HEK293 (cell line): ENCODE data around the gene CCDC187.

Experiments used
- EGR2 ChIP-seq: fragments of 450-650 bp; formaldehyde crosslinking; IDR thresholded peaks from 2 replicates; pipeline ENCODE4 v1.5.1; 2016; ENCODE audit warnings: low read depth, missing biosample characterization, missing genetic modification characterization
- GLI2 ChIP-seq: fragments of 450-650 bp; formaldehyde crosslinking; IDR thresholded peaks from 2 replicates; pipeline ENCODE4; 2017; ENCODE audit warnings: missing biosample characterization, missing genetic modification characterization, low read depth, borderline replicate concordance
- GLIS1 ChIP-seq: fragments of 450-650 bp; formaldehyde crosslinking; IDR thresholded peaks from 2 replicates; pipeline ENCODE4 v1.5.1; 2016; ENCODE audit warnings: missing biosample characterization, missing genetic modification characterization
- HOXA7 ChIP-seq: sonication (generic); formaldehyde crosslinking; IDR thresholded peaks from 2 replicates; pipeline ENCODE4 v1.8.1; 2022; ENCODE audit warnings: missing genetic modification reagents, borderline replicate concordance
- HOXD13 ChIP-seq: sonication (generic); formaldehyde crosslinking; IDR thresholded peaks from 2 replicates; pipeline ENCODE4 v1.8.0; 2022; ENCODE audit warnings: missing genetic modification reagents, borderline replicate concordance
- KLF8 ChIP-seq: fragments of 450-650 bp; formaldehyde crosslinking; IDR thresholded peaks from 2 replicates; pipeline ENCODE4 v1.5.1; 2016; ENCODE audit warnings: missing biosample characterization, missing genetic modification characterization
- OVOL3 ChIP-seq: fragments of 450-650 bp; formaldehyde crosslinking; IDR thresholded peaks from 2 replicates; pipeline ENCODE4 v1.5.1; 2016; ENCODE audit warnings: missing biosample characterization, missing genetic modification characterization
- RBAK ChIP-seq: fragments of 450-650 bp; formaldehyde crosslinking; IDR thresholded peaks from 2 replicates; pipeline ENCODE4 v1.5.1; 2016; ENCODE audit warnings: missing biosample characterization, missing genetic modification characterization
- REPIN1 ChIP-seq: fragments of 450-650 bp; formaldehyde crosslinking; IDR thresholded peaks from 2 replicates; pipeline ENCODE4 v1.5.1; 2017; ENCODE audit warnings: missing biosample characterization, missing genetic modification characterization, low read depth
- SCRT2 ChIP-seq: fragments of 450-650 bp; formaldehyde crosslinking; IDR thresholded peaks from 2 replicates; pipeline ENCODE4 v1.5.1; 2016; ENCODE audit warnings: missing biosample characterization, missing genetic modification characterization
- SETDB1 ChIP-seq: IDR thresholded peaks from one replicate; pipeline ENCODE4 v1.6.1; 2017; ENCODE audit warnings: mild to moderate bottlenecking, low read length, moderate library complexity, mixed read lengths; ENCODE audit not compliant: insufficient read length
- SP2 ChIP-seq: fragments of 450-650 bp; formaldehyde crosslinking; IDR thresholded peaks from 2 replicates; pipeline ENCODE4 v1.5.1; 2016; ENCODE audit warnings: missing biosample characterization, missing genetic modification characterization
- YY1 ChIP-seq: fragments of 450-650 bp; formaldehyde crosslinking; IDR thresholded peaks from 2 replicates; pipeline ENCODE4 v1.5.1; 2018; ENCODE audit warnings: missing biosample characterization, missing genetic modification characterization
- ZBTB8A ChIP-seq: fragments of 450-650 bp; formaldehyde crosslinking; IDR thresholded peaks from 2 replicates; pipeline ENCODE4 v1.5.1; 2016; ENCODE audit warnings: missing biosample characterization, missing genetic modification characterization
- ZNF138 ChIP-seq: fragments of 450-650 bp; formaldehyde crosslinking; IDR thresholded peaks from 2 replicates; pipeline ENCODE4 v1.5.1; 2016; ENCODE audit warnings: missing biosample characterization, missing genetic modification characterization, borderline replicate concordance
- ZNF221 ChIP-seq: fragments of 450-650 bp; formaldehyde crosslinking; IDR thresholded peaks from 2 replicates; pipeline ENCODE4 v1.5.1; 2017; ENCODE audit warnings: missing biosample characterization, missing genetic modification characterization, borderline replicate concordance
- ZNF23 ChIP-seq: fragments of 450-650 bp; formaldehyde crosslinking; IDR thresholded peaks from 2 replicates; pipeline ENCODE4 v1.5.1; 2016; ENCODE audit warnings: missing biosample characterization, missing genetic modification characterization, borderline replicate concordance
- ZNF266 ChIP-seq: fragments of 450-650 bp; formaldehyde crosslinking; IDR thresholded peaks from 2 replicates; pipeline ENCODE4 v1.5.1; 2016; ENCODE audit warnings: missing biosample characterization, missing genetic modification characterization, low read depth
- ZNF391 ChIP-seq: fragments of 450-650 bp; formaldehyde crosslinking; IDR thresholded peaks from 2 replicates; pipeline ENCODE4 v1.5.1; 2016; ENCODE audit warnings: low read depth, missing biosample characterization, missing genetic modification characterization, borderline replicate concordance
- ZNF510 ChIP-seq: fragments of 450-650 bp; formaldehyde crosslinking; IDR thresholded peaks from 2 replicates; pipeline ENCODE4 v1.5.1; 2018; ENCODE audit warnings: mild to moderate bottlenecking, missing genetic modification characterization, missing biosample characterization; ENCODE audit not compliant: insufficient replicate concordance
- ZNF514 ChIP-seq: fragments of 450-650 bp; formaldehyde crosslinking; IDR thresholded peaks from 2 replicates; pipeline ENCODE4 v1.5.1; 2016; ENCODE audit warnings: missing biosample characterization, missing genetic modification characterization
- ZNF558 ChIP-seq: fragments of 450-650 bp; formaldehyde crosslinking; IDR thresholded peaks from 2 replicates; pipeline ENCODE4 v1.5.1; 2016; ENCODE audit warnings: missing biosample characterization, missing genetic modification characterization
- ZNF561 ChIP-seq: fragments of 450-650 bp; IDR thresholded peaks from 2 replicates; pipeline ENCODE4 v1.5.1; 2018; ENCODE audit warnings: missing biosample characterization, missing genetic modification characterization, borderline replicate concordance
- ZNF621 ChIP-seq: fragments of 450-650 bp; formaldehyde crosslinking; IDR thresholded peaks from 2 replicates; pipeline ENCODE4 v1.5.1; 2017; ENCODE audit warnings: missing biosample characterization, missing genetic modification characterization
- ZNF623 ChIP-seq: fragments of 450-650 bp; formaldehyde crosslinking; IDR thresholded peaks from 2 replicates; pipeline ENCODE4 v1.5.1; 2016; ENCODE audit warnings: missing biosample characterization, missing genetic modification characterization
- ZNF624 ChIP-seq: fragments of 450-650 bp; formaldehyde crosslinking; IDR thresholded peaks from 2 replicates; pipeline ENCODE4 v1.5.1; 2017; ENCODE audit warnings: missing biosample characterization, missing genetic modification characterization
- ZNF654 ChIP-seq: fragments of 450-650 bp; formaldehyde crosslinking; IDR thresholded peaks from 2 replicates; pipeline ENCODE4 v1.5.1; 2016; ENCODE audit warnings: low read depth, missing biosample characterization, missing genetic modification characterization
- ZNF658 ChIP-seq: fragments of 450-650 bp; formaldehyde crosslinking; IDR thresholded peaks from 2 replicates; pipeline ENCODE4; 2016; ENCODE audit warnings: missing biosample characterization, missing genetic modification characterization
- ZNF76 ChIP-seq: fragments of 450-650 bp; formaldehyde crosslinking; IDR thresholded peaks from 2 replicates; pipeline ENCODE4; 2016; ENCODE audit warnings: low read depth, missing biosample characterization, missing genetic modification characterization, borderline replicate concordance
- ZSCAN30 ChIP-seq: fragments of 450-650 bp; IDR thresholded peaks from 2 replicates; pipeline ENCODE4 v1.5.1; 2018; ENCODE audit warnings: missing biosample characterization, mild to moderate bottlenecking, missing genetic modification characterization, moderate library complexity
- TF ChIP-seq, protein P1 (sequence below): fragments of 450-650 bp; IDR thresholded peaks from 2 replicates; pipeline ENCODE4 v1.5.1; 2018; ENCODE audit warnings: missing biosample characterization, mild to moderate bottlenecking, missing genetic modification characterization
- TF ChIP-seq, protein P2 (sequence below): fragments of 450-650 bp; formaldehyde crosslinking; IDR thresholded peaks from 2 replicates; pipeline ENCODE4 v1.5.1; 2016; ENCODE audit warnings: missing biosample characterization, missing genetic modification characterization
- TF ChIP-seq, protein P3 (sequence below): fragments of 450-650 bp; formaldehyde crosslinking; IDR thresholded peaks from 2 replicates; pipeline ENCODE4 v1.5.1; 2017; ENCODE audit warnings: missing biosample characterization, missing genetic modification characterization
- TF ChIP-seq, protein P4 (sequence below): fragments of 450-650 bp; formaldehyde crosslinking; IDR thresholded peaks from 2 replicates; pipeline ENCODE4 v1.5.1; 2016; ENCODE audit warnings: missing biosample characterization, missing genetic modification characterization

The CCDC187 gene

DNA sequence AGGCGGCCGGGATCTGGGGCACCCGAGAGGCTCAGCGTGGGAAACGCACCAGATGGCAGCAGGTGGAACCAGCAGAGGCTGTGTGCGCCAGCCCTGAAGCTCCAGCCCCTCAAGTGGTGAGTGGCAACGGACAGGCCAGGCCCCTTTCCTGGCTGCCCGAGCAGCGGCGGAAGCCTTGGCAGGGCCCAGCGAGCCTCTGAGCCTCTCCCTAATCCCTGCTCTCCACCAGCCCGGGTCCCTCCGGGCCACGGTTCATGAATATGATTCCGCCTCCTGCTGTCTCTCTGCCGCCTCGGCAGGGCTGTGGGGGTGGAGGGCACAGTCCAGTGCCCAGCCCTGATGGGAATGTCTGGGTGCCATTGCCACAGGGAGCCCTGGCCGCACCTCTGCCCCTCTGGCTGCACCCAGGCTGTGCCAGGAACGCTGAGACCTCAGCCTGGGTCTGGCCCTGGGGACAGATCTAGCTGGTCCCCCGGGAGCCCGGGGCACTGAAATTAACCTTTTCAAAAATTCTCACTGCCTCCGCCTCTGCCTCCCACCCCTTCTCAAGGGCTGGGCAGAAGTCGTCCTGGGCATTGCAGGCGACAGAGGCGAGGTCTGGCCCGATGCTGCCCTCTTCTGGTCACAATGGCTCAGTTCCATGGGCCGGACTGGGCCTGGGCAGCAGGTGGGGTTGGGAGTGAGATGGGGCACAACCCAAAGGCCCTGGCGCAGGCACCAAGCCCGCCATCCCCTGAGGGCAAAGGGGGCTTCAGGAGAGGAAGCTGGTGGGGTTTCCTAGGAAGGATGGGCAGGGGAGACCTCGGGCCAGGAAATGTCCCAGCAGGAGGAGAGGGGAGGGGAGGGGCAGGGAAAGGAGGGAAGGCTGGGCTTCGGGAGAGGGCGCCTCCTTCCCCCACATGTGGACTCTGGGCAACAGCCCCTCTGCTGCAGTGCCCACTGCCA, 20.3 kb downstream of the CCDC187 start (continued):
- no peak for TF ChIP-seq ZNF658
- TF ChIP-seq ZNF221 (tag by site-specific recombination) = no peak
- TF ChIP-seq, protein P1, sequence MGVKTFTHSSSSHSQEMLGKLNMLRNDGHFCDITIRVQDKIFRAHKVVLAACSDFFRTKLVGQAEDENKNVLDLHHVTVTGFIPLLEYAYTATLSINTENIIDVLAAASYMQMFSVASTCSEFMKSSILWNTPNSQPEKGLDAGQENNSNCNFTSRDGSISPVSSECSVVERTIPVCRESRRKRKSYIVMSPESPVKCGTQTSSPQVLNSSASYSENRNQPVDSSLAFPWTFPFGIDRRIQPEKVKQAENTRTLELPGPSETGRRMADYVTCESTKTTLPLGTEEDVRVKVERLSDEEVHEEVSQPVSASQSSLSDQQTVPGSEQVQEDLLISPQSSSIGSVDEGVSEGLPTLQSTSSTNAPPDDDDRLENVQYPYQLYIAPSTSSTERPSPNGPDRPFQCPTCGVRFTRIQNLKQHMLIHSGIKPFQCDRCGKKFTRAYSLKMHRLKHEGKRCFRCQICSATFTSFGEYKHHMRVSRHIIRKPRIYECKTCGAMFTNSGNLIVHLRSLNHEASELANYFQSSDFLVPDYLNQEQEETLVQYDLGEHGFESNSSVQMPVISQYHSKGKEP (tag by site-specific recombination) = no peak
- TF ChIP-seq SETDB1 = no peak
- no peak for TF ChIP-seq ZNF510
- peak; percentile 91 for TF ChIP-seq ZNF654 (tag by site-specific recombination)
- TF ChIP-seq ZNF138 (tag by site-specific recombination) = no peak
- TF ChIP-seq GLIS1 (tag by site-specific recombination) = peak; percentile 44
- TF ChIP-seq SP2 = peak; percentile 13; the same call in 1 of the 2 replicates
- TF ChIP-seq, protein P2, sequence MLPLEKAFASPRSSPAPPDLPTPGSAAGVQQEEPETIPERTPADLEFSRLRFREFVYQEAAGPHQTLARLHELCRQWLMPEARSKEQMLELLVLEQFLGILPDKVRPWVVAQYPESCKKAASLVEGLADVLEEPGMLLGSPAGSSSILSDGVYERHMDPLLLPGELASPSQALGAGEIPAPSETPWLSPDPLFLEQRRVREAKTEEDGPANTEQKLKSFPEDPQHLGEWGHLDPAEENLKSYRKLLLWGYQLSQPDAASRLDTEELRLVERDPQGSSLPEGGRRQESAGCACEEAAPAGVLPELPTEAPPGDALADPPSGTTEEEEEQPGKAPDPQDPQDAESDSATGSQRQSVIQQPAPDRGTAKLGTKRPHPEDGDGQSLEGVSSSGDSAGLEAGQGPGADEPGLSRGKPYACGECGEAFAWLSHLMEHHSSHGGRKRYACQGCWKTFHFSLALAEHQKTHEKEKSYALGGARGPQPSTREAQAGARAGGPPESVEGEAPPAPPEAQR (tag by site-specific recombination) = no peak
- TF ChIP-seq YY1 (tag by site-specific recombination) = no peak
- TF ChIP-seq HOXD13 (CRISPR knock-in tag) = no peak
- TF ChIP-seq ZNF621 = no peak
- TF ChIP-seq OVOL3 (tag by site-specific recombination) = no peak
- TF ChIP-seq EGR2 (tag by site-specific recombination) = peak; percentile 87
- no peak for TF ChIP-seq ZNF561 (tag by site-specific recombination)
- TF ChIP-seq, protein P3, sequence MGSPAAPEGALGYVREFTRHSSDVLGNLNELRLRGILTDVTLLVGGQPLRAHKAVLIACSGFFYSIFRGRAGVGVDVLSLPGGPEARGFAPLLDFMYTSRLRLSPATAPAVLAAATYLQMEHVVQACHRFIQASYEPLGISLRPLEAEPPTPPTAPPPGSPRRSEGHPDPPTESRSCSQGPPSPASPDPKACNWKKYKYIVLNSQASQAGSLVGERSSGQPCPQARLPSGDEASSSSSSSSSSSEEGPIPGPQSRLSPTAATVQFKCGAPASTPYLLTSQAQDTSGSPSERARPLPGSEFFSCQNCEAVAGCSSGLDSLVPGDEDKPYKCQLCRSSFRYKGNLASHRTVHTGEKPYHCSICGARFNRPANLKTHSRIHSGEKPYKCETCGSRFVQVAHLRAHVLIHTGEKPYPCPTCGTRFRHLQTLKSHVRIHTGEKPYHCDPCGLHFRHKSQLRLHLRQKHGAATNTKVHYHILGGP (tag by site-specific recombination) = no peak
- TF ChIP-seq ZBTB8A (tag by site-specific recombination) = peak; percentile 34; the same call in 1 of the 2 replicates
- no peak for TF ChIP-seq ZNF76 (tag by site-specific recombination)
- TF ChIP-seq, protein P4, sequence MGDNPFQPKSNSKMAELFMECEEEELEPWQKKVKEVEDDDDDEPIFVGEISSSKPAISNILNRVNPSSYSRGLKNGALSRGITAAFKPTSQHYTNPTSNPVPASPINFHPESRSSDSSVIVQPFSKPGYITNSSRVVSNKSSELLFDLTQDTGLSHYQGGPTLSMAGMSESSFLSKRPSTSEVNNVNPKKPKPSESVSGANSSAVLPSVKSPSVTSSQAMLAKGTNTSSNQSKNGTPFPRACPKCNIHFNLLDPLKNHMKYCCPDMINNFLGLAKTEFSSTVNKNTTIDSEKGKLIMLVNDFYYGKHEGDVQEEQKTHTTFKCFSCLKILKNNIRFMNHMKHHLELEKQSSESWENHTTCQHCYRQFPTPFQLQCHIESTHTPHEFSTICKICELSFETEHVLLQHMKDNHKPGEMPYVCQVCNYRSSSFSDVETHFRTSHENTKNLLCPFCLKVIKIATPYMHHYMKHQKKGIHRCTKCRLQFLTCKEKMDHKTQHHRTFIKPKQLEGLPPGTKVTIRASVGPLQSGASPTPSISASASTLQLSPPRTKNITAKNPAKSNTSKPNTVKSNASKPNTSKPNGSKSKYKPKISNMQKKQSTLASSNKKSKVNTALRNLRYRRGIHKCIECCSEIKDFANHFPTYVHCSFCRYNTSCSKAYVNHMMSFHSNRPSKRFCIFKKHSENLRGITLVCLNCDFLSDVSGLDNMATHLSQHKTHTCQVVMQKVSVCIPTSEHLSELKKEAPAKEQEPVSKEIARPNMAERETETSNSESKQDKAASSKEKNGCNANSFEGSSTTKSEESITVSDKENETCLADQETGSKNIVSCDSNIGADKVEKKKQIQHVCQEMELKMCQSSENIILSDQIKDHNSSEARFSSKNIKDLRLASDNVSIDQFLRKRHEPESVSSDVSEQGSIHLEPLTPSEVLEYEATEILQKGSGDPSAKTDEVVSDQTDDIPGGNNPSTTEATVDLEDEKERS (tag by site-specific recombination) = no peak
- TF ChIP-seq ZNF623 (tag by site-specific recombination) = no peak
- TF ChIP-seq SCRT2 (tag by site-specific recombination) = peak; percentile 82
- peak; percentile 75 for TF ChIP-seq KLF8 (tag by site-specific recombination)
- no peak for TF ChIP-seq HOXA7 (CRISPR knock-in tag)
- TF ChIP-seq ZNF266 = no peak
- TF ChIP-seq ZNF23 (tag by site-specific recombination) = no peak
- peak; percentile 26; the same call in 1 of the 2 replicates for TF ChIP-seq ZNF391 (tag by site-specific recombination)
- TF ChIP-seq ZSCAN30 (tag by site-specific recombination) = 0 out of 2 replicates have a peak, but pooled peaks have one; percentile 17
- no peak for TF ChIP-seq ZNF624 (tag by site-specific recombination)
- no peak for TF ChIP-seq RBAK (tag by site-specific recombination)
- TF ChIP-seq GLI2 (tag by site-specific recombination) = no peak
- TF ChIP-seq REPIN1 = no peak
- no peak for TF ChIP-seq ZNF558 (tag by site-specific recombination)
- no peak for TF ChIP-seq ZNF514 (tag by site-specific recombination)
